Epithelial cell of proximal tubule (primary cell): ENCODE measurements around the gene XPNPEP1. TPM values are rescaled to one million over a fixed set of nuclear protein-coding genes. Genes with fewer than 3 reads are reported as not detected.

Experiments used
- DNase-seq: peaks from one replicate; pipeline ENCODE4 v3.0.0-alpha.2; 2011; ENCODE audit warnings: low read depth
- H3K4me3 ChIP-seq: 2 replicates; pipeline ENCODE4 v1.5.1; 2011; ENCODE audit warnings: low read depth, mild to moderate bottlenecking, low read length
- CTCF ChIP-seq: conservative IDR thresholded peaks from 2 replicates; pipeline ENCODE4 v1.5.1; 2012; ENCODE audit warnings: low read depth, mild to moderate bottlenecking, low read length
- total RNA-seq: library from RNA; depleted of rRNA; stranded (reverse); fragments of >200 nt; gene quantifications from 2 replicates; pipeline ENCODE4 v1.2.3, GENCODE V29; 2015

Gene XPNPEP1
- total RNA-seq, 1 donor from 2014 or later, result 191 TPM

- TF ChIP-seq CTCF, result no peak
- DNase-seq, result no peak
- H3K4me3 ChIP-seq, result no peak overlapping the region
Measured at GRCh38 chr10:109952526-109952925, 29.2 kb upstream of the XPNPEP1 start.

GRCh38 chr10:109947111-109947920 is 24.0 kb upstream of the XPNPEP1 start:
- H3K4me3 ChIP-seq, result no peak overlapping the region

GRCh38 chr10:109946680-109947079 is 23.4 kb upstream of the XPNPEP1 start:
- no peak overlapping the region for H3K4me3 ChIP-seq
- no peak for TF ChIP-seq CTCF
- DNase-seq, result no peak

More at GRCh38 chr10:109947111-109947920, 24.0 kb upstream of the XPNPEP1 start:
- DNase-seq, result no peak
- TF ChIP-seq CTCF, result no peak

- no peak overlapping the region for H3K4me3 ChIP-seq
- DNase-seq, result no peak
- TF ChIP-seq CTCF, result no peak
Measured at GRCh38 chr10:109945473-109946177, 22.3 kb upstream of the XPNPEP1 start.

- TF ChIP-seq CTCF, result no peak
- no peak for DNase-seq
- H3K4me3 ChIP-seq, result no peak overlapping the region
Measured at GRCh38 chr10:109944613-109945012, 21.3 kb upstream of the XPNPEP1 start.

- DNase-seq, result no peak
- TF ChIP-seq CTCF, result no peak
- H3K4me3 ChIP-seq, result no peak overlapping the region
Measured at GRCh38 chr10:109941236-109941862, 18.0 kb upstream of the XPNPEP1 start.
